Stomach (tissue), 9 donors: ENCODE measurements around the gene ATG10. TPM values are rescaled to one million over a fixed set of nuclear protein-coding genes. Genes with fewer than 3 reads are reported as not detected.

ENCODE experiments used
- DNase-seq, 2 donors: peaks; one replicate each; pipeline versions ENCODE4 v3.0.0 to v3.0.0-alpha.2; 2013 to 2019
- H3K27ac ChIP-seq, 5 donors: fragments of 200-600 bp in 4 of 5; sonication (generic) in 4 of 5; one replicate each; pipeline ENCODE4 v1.5.1; 2013 to 2019; ENCODE audit warnings: mild to moderate bottlenecking in 1 of 5, moderate library complexity in 1 of 5
- H3K27me3 ChIP-seq, 3 donors: fragments of 200-600 bp; sonication (generic); one replicate each; pipeline ENCODE4 v1.5.1; 2017 to 2019; ENCODE audit warnings: mixed run types in 1 of 3
- H3K36me3 ChIP-seq, 4 donors: fragments of 200-600 bp; sonication (generic); 1 replicate in 3 of 4; 2 replicates in 1 of 4; pipeline ENCODE4 v1.5.1; 2016 to 2019
- H3K4me1 ChIP-seq, 4 donors: fragments of 200-600 bp; sonication (generic); one replicate each; pipeline ENCODE4 v1.5.1; 2016 to 2019
- H3K4me3 ChIP-seq, 4 donors: fragments of 200-600 bp; sonication (generic) in 3 of 4; one replicate each; pipeline ENCODE4 v1.5.1; 2016 to 2019; ENCODE audit warnings: mild to moderate bottlenecking in 1 of 4
- H3K9me3 ChIP-seq, 4 donors: fragments of 200-600 bp; sonication (generic); one replicate each; pipeline ENCODE4 v1.5.1; 2016 to 2019
- EP300 ChIP-seq: sonication (generic); formaldehyde crosslinking; IDR thresholded peaks from one replicate; pipeline ENCODE4 v1.6.1; 2017; ENCODE audit warnings: antibody characterized with exemption
- POLR2A ChIP-seq, 4 donors: fragments of 450-650 bp; IDR thresholded peaks; one replicate each; pipeline ENCODE4 v1.6.1; 2016; ENCODE audit warnings: antibody characterized with exemption in 4 of 4, control low read depth in 2 of 4, mild to moderate bottlenecking in 1 of 4, moderate library complexity in 1 of 4
- POLR2AphosphoS5 ChIP-seq, 3 donors: sonication (generic); formaldehyde crosslinking; IDR thresholded peaks; one replicate each; pipeline ENCODE4 v1.6.1; 2016; ENCODE audit warnings: antibody characterized with exemption in 3 of 3
- WGBS, 5 donors: extraction: QIAGEN DNeasy Blood & Tissue Kit in 3 of 5; methylation state at CpG; one replicate each; pipeline versions ENCODE4 v1.1.5 to v1.1.7; 2013 to 2018; 5-methylcytosine and 5-hydroxymethylcytosine counted together
- intact Hi-C: fragments of 100-400 bp; cut with DNase I; formaldehyde crosslinking; loops from one replicate; pipeline ENCODE4 v1.15.1; 2023; ENCODE audit warnings: low total_unique reads
- polyA plus RNA-seq, 3 donors: library from polyadenylated mRNA; stranded (reverse); fragments of 200-250 nt; gene quantifications; one replicate each; pipeline ENCODE4 v1.2.3, GENCODE V29; 2013
- total RNA-seq, 5 donors: library from RNA; depleted of rRNA; stranded (reverse); fragments of >200 nt; gene quantifications; one replicate each; pipeline versions ENCODE4 v1.1.0 to v1.2.3, GENCODE V29; 2014 to 2016
- TF ChIP-seq, protein P1 (sequence below), 7 experiments: fragments of 450-650 bp in 4 of 7; fragments of 200-600 bp in 3 of 7; sonication (generic) in 3 of 7; IDR thresholded peaks; one replicate each; pipeline ENCODE4 v1.5.1; 2016 to 2019; ENCODE audit warnings: antibody characterized with exemption in 7 of 7, control low read depth in 2 of 7, mild to moderate bottlenecking in 1 of 7
- donor health status: healthy with polysubstance abuse.
- donor health status: Bipolar disorder and iron deficiency.
- donor health status: healthy.

ATG10 gene
- total and polyA plus RNA-seq, 8 donors: 0.58 to 16.5 (median 4.3) TPM

GRCh38 chr5:82156874-82157273, 185.1 kb downstream of the ATG10 start:
- Histone ChIP-seq H3K27ac (no peak overlapping the region), H3K4me1 (no peaks in the 10 kb centered on the region), H3K4me3 (no peak overlapping the region), H3K36me3 (no peaks in the 10 kb centered on the region), H3K9me3 (no peaks in the 10 kb centered on the region), H3K27me3 (no peaks in the 10 kb centered on the region)
- intact Hi-C loops: no loop called here
- peak in 1 of 2 donors; percentile 12 for DNase-seq
- no peak for TF ChIP-seq EP300
- TF ChIP-seq, protein P1, sequence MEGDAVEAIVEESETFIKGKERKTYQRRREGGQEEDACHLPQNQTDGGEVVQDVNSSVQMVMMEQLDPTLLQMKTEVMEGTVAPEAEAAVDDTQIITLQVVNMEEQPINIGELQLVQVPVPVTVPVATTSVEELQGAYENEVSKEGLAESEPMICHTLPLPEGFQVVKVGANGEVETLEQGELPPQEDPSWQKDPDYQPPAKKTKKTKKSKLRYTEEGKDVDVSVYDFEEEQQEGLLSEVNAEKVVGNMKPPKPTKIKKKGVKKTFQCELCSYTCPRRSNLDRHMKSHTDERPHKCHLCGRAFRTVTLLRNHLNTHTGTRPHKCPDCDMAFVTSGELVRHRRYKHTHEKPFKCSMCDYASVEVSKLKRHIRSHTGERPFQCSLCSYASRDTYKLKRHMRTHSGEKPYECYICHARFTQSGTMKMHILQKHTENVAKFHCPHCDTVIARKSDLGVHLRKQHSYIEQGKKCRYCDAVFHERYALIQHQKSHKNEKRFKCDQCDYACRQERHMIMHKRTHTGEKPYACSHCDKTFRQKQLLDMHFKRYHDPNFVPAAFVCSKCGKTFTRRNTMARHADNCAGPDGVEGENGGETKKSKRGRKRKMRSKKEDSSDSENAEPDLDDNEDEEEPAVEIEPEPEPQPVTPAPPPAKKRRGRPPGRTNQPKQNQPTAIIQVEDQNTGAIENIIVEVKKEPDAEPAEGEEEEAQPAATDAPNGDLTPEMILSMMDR (IDR thresholded peaks at IDR 0.05): no peak
- TF ChIP-seq POLR2A (IDR thresholded peaks at IDR 0.05): no peak
- TF ChIP-seq POLR2AphosphoS5 (IDR thresholded peaks at IDR 0.05): no peak
- WGBS, 5 donors: 71 to 77% (median 73%) methylated on average over 4 of the region's 4 CpGs

DNA sequence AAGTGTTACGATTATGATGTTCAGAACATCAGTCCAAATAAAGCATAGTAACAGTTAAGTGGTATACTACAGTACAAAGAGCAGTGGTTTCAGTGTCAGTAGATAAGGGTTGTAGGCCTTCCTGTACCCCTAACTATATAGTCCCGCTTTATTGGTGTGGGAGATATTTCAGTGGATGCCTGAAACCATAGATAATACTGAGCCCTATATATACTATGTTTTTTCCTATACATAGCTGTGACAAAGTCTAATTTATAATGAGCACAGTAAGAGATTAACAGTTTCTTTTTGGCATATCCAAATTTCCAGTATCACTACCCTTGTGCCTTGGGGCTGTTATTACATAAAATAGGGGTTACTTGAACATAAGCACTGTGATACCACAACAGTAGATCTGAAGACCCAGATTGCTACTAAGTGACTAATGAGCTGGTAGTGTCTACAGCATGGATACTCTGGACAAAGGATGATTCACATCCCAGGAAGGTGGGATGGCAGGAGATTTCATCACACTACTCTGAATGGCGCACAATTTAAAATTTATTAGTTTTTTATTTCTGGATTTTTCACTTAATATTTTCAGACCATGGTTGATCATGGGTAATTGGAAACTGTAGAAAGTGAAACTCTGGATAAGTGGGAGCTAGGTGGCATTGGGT, 187.1 kb downstream of the ATG10 start:
- WGBS, 5 donors: 95 to 99% (median 98%) methylated on average over 3 of the region's 3 CpGs
- intact Hi-C loops: no loop called here
- H3K27ac ChIP-seq: no peak overlapping the region
- DNase-seq: no peak
- no peaks in the 10 kb centered on the region for H3K27me3 ChIP-seq
- no peaks in the 10 kb centered on the region for H3K9me3 ChIP-seq
- TF ChIP-seq POLR2AphosphoS5 (IDR thresholded peaks at IDR 0.05) (no peak), EP300 (no peak), POLR2A (IDR thresholded peaks at IDR 0.05) (no peak)
- TF ChIP-seq, protein P1 (IDR thresholded peaks at IDR 0.05): no peak
- peaks cover 0 to 8% (median 3%) of the 10 kb centered on the region in 4 donors for H3K4me1 ChIP-seq
- H3K4me3 ChIP-seq: no peak overlapping the region
- no peaks in the 10 kb centered on the region for H3K36me3 ChIP-seq

DNA sequence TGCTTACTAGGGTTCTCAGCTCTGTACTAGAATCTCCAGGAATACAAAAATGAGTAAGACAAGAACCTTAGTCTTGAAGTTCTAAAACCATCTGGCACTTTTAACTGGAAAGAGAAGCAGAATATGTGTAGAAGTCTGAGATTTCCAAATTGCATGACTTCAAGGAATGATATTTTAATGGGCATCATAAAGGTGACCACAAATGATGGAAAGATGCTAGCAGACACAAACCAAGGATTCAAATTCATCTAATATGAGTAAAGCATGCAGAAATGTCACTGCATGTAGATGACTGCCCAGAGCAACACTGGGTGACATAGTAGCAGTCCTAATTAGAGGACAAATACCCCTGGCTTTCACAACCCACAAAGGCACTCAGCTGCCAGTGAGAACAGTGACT, 189.1 kb downstream of the ATG10 start:
- intact Hi-C loops: loop anchor here (10.0 kb wide), 2 partner anchors 406 to 656 kb away; partner anchors contain the start of gene SSBP2
- Histone ChIP-seq H3K36me3 (no peaks in the 10 kb centered on the region), H3K4me1 (peaks cover 5 to 29% (median 22%) of the 10 kb centered on the region in 4 donors), H3K27ac (no peak overlapping the region), H3K9me3 (no peaks in the 10 kb centered on the region), H3K27me3 (no peaks in the 10 kb centered on the region), H3K4me3 (no peak overlapping the region)
- TF ChIP-seq POLR2AphosphoS5 (IDR thresholded peaks at IDR 0.05): no peak
- TF ChIP-seq POLR2A (IDR thresholded peaks at IDR 0.05): no peak
- no peak for TF ChIP-seq EP300
- TF ChIP-seq, protein P1 (IDR thresholded peaks at IDR 0.05): no peak
- DNase-seq: no peak

DNA sequence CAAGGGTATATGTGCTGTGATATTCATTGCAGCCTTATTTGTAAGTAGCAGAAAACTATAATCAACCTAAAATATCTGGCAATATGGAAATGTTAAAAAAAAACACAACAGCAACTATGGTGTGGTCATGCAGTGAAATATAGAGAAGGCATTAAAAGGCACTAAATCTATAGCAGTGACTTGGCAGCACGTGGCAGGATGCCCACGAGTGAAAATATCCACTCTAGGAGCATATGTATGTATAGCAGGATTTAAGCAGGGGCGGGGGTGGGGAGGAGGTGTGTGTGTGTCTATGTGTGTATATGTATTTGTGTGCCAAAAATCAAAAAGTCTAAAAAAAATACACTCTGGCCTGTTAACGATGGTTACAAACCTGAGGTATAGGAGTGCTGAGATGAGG, 190.8 kb downstream of the ATG10 start:
- no peak overlapping the region for H3K27ac ChIP-seq
- no peaks in the 10 kb centered on the region for H3K27me3 ChIP-seq
- intact Hi-C loops: loop anchor here (10.0 kb wide), 2 partner anchors 408 to 658 kb away; partner anchors contain the start of gene SSBP2
- no peaks in the 10 kb centered on the region for H3K9me3 ChIP-seq
- no peaks in the 10 kb centered on the region for H3K36me3 ChIP-seq
- TF ChIP-seq, protein P1 (IDR thresholded peaks at IDR 0.05): no peak
- TF ChIP-seq POLR2A (IDR thresholded peaks at IDR 0.05) (no peak), POLR2AphosphoS5 (IDR thresholded peaks at IDR 0.05) (no peak), EP300 (no peak)
- no peak overlapping the region for H3K4me3 ChIP-seq
- WGBS, 5 donors: 86 to 93% (median 90%) methylated on average over 4 of the region's 4 CpGs
- H3K4me1 ChIP-seq: peaks cover 5 to 32% (median 25%) of the 10 kb centered on the region in 4 donors
- no peak for DNase-seq
